HG02610 (cell line): ENCODE data around the gene TBC1D24.

Source experiments
- ATAC-seq: cut with Tn5 transposase; IDR thresholded peaks from one replicate; pipeline ENCODE4 v1.9.1; 2021; ENCODE audit warnings: mild to moderate bottlenecking, moderate library complexity; ENCODE audit not compliant: unreplicated experiment

The TBC1D24 gene

GRCh38 chr16:2497695-2498484 lies 23.0 kb downstream of the TBC1D24 start:
- no peak for ATAC-seq

DNA sequence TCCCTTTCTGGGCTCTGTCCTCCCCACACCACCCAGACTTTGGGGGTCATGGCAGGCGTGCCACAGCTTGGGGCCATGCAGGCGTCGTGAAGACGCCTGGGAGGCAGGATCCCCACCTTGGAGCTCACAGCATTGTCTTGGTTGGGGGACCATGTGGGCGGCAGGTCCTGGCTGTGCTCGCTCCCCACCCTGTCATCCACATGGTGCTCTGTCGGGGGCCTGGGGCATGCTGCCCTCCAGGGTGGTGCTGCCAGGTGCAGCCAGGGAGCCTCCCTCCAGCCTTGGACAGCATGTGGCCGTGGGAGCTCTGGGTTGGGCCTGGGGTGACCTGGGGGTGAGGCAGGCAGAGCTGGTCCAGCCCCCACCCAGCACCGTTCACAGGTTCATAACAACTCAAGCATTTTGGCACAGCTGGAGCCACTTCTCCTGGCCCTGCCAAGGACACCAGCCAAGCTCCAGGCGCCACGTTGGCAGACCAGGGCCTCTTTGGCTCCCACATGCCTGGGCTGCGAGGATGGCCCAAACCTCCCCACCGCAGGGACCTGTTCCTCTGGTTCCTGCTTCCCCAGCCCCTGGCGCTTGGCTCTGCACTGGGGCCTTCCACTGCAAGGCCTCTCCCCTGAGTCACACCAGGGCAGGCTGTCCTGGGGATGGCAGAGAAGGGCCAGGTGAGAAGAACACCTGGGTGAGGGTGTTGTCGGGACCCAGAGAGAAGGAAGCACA lies 23.8 kb downstream of the TBC1D24 start:
- ATAC-seq: no peak

DNA sequence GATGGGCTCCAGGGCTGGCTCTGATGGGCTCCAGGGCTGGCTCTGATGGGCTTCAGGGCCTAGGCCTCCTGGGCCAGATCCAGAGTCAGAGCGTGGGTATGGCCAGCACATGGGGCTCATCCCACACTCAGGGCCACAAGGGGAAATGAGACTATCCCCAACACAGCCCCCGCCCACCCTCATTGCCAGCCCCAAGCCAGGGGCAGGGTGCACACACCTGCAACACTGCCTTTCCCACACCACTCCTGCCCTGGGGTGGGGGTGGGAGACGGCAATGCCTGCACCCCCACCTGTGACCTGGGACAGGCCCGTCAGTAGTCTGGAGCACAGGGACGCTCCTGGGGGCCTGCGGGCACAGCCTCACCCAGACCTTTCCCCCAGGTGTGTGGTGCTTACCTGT lies 24.5 kb downstream of the TBC1D24 start:
- no peak for ATAC-seq

- ATAC-seq: no peak
Measured at GRCh38 chr16:2499890-2500429, 25.0 kb downstream of the TBC1D24 start.

DNA sequence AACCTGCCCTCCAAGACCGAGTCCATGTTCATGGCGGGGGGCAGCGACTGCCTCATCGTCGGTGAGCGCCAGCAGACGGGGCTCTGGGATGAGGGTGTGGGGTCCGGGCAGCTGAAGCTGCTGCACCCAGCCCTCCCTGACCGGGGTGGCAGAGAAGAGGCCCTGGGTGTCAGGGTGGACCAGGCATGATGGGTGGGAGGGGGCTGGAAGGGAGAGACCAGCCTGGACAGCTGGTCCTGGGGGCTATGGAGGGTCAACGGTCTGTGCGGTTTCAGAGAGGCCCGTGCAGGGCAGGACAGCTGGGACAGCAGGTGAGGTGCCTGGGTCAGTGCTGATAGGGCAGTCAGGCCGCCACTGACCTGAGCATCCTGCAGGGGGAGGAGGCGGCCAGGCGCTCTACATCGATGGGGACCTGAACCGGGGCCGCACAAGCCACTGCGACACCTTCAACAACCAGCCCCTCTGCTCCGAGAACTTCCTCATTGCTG lies 25.5 kb downstream of the TBC1D24 start:
- no peak for ATAC-seq

GRCh38 chr16:2500918-2501750 lies 26.2 kb downstream of the TBC1D24 start:
- ATAC-seq: no peak

DNA sequence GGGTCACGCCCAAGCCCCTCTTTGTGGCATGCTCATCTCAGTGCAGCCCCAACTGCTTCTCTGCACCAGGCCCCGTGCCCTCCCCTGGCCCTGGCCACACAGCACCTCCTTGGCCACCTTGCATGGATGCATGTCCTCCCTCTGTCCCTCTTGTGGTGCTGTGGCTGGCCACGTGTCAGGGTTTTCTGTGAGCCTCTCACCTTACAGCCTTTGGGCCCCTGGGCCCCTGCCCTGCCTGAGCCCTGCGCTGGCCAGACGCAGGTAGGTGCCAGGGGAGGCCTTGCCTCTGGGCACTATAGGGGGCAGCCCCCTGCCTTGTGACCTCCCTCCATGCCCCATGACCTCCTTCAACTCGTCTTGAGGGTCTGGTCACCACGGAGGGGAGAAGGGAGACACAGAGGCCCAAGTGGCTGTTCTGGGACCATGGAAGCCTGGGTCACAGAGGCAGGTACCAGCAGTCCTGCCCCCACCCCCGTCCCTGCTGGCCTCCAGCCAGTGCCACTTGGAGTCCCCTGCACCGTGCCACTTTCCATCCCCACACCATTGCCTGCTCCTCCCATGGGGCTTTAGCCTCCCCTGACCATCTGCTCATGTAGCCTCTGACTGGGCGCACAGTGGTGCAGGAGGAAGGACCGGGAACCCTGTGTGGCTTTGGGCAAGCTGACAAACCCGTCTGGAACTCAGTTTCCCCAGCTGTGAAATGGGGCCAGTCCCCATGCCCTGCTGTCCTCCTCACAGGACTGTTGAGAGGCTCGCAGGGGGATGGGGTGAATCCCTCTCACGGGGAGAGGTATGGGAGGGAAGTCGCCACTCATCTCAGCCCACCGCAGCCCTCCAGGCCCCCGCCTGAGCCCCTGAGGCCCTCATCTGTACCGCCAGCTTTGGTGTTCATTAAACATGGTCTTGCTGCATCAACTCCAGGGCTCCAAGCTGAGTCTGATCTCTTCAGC lies 27.3 kb downstream of the TBC1D24 start:
- ATAC-seq: no peak

- ATAC-seq: no peak
Measured at GRCh38 chr16:2505695-2506094, 30.8 kb downstream of the TBC1D24 start.

DNA sequence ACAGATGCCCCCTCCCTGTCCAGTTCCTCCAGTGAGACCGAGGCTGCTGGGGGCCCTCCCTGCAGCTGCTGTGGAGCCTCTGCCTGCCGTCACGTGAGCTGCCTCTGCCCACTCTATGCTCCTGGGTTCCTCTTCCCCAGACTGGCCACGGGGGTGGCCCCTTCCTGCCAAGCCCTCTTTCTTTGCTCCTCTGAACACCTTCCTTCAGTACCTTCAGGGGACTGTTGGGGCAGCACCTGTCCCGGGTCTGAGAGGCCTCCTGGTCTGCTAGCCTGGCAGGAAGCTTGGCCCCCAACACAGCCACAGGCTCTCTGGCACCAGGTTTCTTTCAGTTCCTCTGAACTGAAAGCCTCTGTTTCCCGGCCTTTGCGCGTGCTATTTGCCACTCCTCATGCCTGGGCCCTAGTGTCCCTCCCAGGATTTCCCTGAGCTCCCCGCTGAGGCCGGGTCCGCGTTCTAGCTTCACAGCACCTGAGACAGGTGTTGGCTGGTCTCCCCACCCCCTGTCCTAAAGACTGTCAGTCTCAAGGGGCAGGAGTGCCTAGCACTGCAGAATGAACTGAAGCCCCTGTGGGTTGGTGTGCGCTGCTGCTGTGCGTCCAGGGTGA lies 32.2 kb downstream of the TBC1D24 start:
- ATAC-seq: no peak

DNA sequence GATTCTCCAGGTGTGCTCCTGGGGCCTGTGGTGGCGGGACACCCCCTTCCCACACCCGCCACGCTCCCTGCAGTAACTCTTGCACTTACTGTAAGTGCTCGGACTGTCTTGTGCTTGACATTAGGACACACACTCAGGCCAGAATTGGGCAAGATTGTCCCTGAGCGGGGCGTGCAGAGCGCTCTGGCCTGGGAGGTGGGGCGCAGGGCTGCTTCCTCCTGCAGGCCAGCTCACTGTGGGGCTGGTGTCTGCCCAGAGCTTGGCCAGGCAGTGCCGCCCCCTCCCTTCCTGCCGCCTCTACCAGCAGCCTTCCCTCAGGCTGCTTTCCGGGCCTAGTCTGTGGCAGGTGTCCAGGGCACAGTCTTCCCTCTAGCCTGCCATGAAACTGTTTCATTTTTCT lies 32.7 kb downstream of the TBC1D24 start:
- no peak for ATAC-seq

DNA sequence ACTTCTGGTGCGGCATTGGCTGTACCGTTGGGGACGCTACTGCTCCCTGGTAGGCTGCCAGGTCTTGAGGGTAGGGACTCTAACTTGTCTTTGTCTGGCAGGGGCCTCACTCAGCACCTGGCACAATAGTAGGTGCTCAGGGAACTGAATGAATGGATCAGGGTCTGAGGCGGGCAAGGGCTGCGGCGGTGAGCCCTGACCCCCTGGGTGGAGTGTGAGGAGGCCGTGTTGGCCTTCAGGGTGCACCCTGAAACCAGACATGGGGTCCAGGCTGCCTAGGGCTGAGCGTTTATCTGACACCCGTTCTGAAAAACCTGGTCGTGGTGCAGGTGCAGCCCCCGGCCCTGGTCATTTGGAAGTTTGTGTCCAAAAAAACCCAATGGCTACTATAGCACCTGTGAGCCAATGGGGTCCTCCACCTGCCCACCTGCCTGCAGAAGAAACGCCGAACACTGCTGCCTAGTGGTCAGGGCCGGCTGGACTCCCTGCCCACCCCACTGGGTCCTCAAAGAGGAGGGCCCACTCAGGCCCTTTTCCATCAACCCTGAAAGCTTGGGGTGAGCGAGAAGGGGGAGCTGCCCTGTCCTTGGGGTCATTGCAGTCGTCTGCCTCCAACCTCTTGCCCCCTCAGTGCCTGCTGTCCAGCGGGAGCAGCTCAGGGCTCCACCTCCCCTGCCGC lies 33.9 kb downstream of the TBC1D24 start:
- ATAC-seq: no peak

DNA sequence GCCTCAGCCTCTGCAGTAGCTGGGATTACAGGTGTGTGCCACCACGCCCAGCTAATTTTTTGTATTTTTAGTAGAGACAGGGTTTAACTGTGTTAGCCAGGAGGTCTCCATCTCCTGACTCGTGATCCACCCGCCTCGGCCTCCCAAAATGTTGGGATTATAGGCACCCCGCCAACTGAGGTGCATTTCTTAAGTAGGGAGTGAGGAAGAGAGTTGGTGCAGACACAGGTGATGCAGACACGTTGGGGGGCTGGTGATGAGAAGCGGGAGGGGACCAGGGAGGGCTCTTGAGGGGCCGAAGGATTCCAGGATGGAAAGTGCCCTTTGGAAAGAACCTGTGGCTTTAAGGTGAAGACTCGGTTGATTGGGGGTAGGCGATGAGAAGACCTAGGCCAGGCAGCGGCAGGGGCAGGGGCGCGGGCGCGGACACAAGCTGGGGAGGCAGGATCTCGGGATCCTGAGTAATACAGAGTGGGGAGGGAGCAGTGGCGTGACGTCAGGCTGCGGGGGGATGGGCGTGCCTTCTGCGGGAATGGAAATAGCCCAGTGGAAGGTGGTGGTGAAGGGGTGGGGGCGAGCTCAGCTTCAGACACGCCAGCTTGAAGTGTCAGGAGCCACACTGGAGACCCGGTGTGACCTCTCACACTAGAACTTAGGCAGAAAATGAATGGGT lies 36.3 kb downstream of the TBC1D24 start:
- ATAC-seq: no peak

DNA sequence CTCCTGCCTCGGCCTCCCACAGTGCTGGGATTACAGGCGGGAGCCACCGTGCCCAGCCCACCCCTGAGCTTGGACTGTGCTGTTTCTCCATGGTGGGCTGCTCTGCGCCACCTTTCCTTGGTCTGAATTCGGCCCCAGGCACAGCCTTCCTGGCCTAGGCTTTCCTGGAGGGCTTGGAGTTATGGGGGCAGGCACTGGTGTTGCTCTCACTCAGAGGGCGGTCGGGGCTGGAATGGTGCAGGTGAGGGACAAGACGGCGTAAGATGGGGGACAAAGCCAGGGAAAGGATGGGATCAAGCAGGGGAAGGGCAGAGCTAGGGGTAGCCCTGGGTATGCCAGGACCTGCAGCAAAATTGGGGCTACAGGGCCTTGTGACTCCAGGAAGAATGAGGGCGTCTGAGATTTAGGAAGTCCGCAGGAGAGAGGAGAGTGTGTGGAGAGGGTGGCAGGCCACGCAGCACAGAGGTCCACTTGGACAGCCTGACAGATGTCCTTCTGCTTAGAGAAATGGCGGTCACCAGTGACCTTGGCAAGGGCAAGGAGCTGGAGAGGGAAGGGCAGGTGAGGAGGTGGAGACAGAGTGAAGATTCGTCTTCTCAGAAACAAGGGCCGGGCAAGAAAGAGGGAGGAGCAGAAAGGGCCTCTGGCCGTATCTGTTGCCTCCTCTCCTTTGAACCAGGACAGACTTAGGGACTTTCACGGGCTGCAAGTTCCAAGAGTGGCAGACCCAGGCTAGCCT lies 37.2 kb downstream of the TBC1D24 start:
- no peak for ATAC-seq

GRCh38 chr16:2512735-2513404 lies 37.9 kb downstream of the TBC1D24 start:
- no peak for ATAC-seq

GRCh38 chr16:2513405-2514332 lies 38.7 kb downstream of the TBC1D24 start, which contains the start of gene ATP6V0C:
ATP6V0C (plus strand) TSS chr16:2513952; CDS start chr16:2514104, 152 bp downstream.
- peak; percentile 61 for ATAC-seq
